IMR-90 (cell line): ENCODE data around the gene THAP5. TPM values are rescaled to one million over a fixed set of nuclear protein-coding genes. Genes with fewer than 3 reads are reported as not detected.

Experiments
- ATAC-seq: fragments of 200-7000 bp; cut with Tn5 transposase; 2 replicates; pipeline ENCODE4 v1.9.1; 2020; ENCODE audit warnings: low read depth, mild to moderate bottlenecking, moderate library complexity
- BruUV-seq: library from RNA; stranded (reverse); fragments of 400-500 nt; replicated peaks from 2 replicates; lab custom pipeline; 2021; lab: Mats Ljungman, UMichigan
- CTCF ChIA-PET: fragments of 300-600 bp; formaldehyde crosslinking; extraction: SDS; loops from one replicate; lab custom pipeline; 2021; ENCODE audit warnings: antibody characterized with exemption; lab: Yijun Ruan, JAX
- POLR2A ChIA-PET: fragments of 300-600 bp; sonication (Branson Sonifier 250); formaldehyde crosslinking; loops from one replicate; lab custom pipeline; 2022; ENCODE audit warnings: antibody characterized with exemption; ENCODE audit not compliant: unreplicated experiment; lab: Charles Lee
- DNase-seq: peaks from one replicate; pipeline ENCODE4 v3.0.0; 2013
- H2AFZ ChIP-seq: replicated peaks from 2 replicates; pipeline ENCODE3; 2013; ENCODE audit warnings: low read length, mild to moderate bottlenecking; ENCODE audit not compliant: poor library complexity
- H2AK5ac ChIP-seq: 2 replicates; pipeline ENCODE4 v1.6.1; 2013; ENCODE audit warnings: low read depth, low read length, inconsistent platforms
- H2AK9ac ChIP-seq: replicated peaks from 2 replicates; pipeline ENCODE3; 2013; ENCODE audit warnings: mild to moderate bottlenecking, low read depth, low read length, moderate library complexity; ENCODE audit not compliant: poor library complexity
- H2BK120ac ChIP-seq: 2 replicates; pipeline ENCODE4 v1.6.1; 2013; ENCODE audit warnings: low read depth, low read length, inconsistent platforms
- H2BK15ac ChIP-seq: 3 replicates; pipeline ENCODE4 v1.6.1; 2013; ENCODE audit warnings: low read depth, low read length, inconsistent platforms
- H2BK20ac ChIP-seq: 2 replicates; pipeline ENCODE4 v1.6.1; 2013; ENCODE audit warnings: low read depth, mild to moderate bottlenecking, inconsistent platforms, low read length, moderate library complexity
- H2BK5ac ChIP-seq: 2 replicates; pipeline ENCODE4 v1.6.1; 2013; ENCODE audit warnings: mild to moderate bottlenecking, low read depth, low read length, inconsistent platforms; ENCODE audit not compliant: poor library complexity, severe bottlenecking
- H3K14ac ChIP-seq: replicated peaks from 2 replicates; pipeline ENCODE4 v1.6.1; 2013; ENCODE audit warnings: low read depth, low read length, inconsistent platforms
- H3K18ac ChIP-seq: 2 replicates; pipeline ENCODE4 v1.6.1; 2013; ENCODE audit warnings: low read depth, low read length, control low read depth
- H3K23ac ChIP-seq: 2 replicates; pipeline ENCODE4 v1.6.1; 2013; ENCODE audit warnings: low read depth, low read length, inconsistent platforms
- H3K27ac ChIP-seq: 2 replicates; pipeline ENCODE4 v1.5.1; 2013; ENCODE audit warnings: mild to moderate bottlenecking, control low read depth, low read length; ENCODE audit not compliant: insufficient read depth
- H3K27me3 ChIP-seq: 2 replicates; pipeline ENCODE4 v1.6.1; 2013; ENCODE audit warnings: low read length; ENCODE audit not compliant: control insufficient read depth, insufficient read depth
- H3K36me3 ChIP-seq: 2 replicates; pipeline ENCODE4 v1.6.1; 2013; ENCODE audit warnings: low read length, mixed read lengths; ENCODE audit not compliant: control insufficient read depth, insufficient read depth
- H3K4ac ChIP-seq: 2 replicates; pipeline ENCODE4 v1.6.1; 2013; ENCODE audit warnings: low read depth, low read length, inconsistent platforms
- H3K4me1 ChIP-seq: 2 replicates; pipeline ENCODE4 v1.6.1; 2013; ENCODE audit warnings: low read length, mixed read lengths; ENCODE audit not compliant: control insufficient read depth, insufficient read depth
- H3K4me2 ChIP-seq: 2 replicates; pipeline ENCODE4 v1.6.1; 2013; ENCODE audit warnings: low read depth, mild to moderate bottlenecking, control low read depth, low read length, moderate library complexity
- H3K4me3 ChIP-seq: 2 replicates; pipeline ENCODE4 v1.5.1; 2013; ENCODE audit warnings: low read depth, mild to moderate bottlenecking, control low read depth, low read length, moderate library complexity; ENCODE audit not compliant: insufficient read depth
- H3K56ac ChIP-seq: 2 replicates; pipeline ENCODE4 v1.6.1; 2013; ENCODE audit warnings: low read length, inconsistent platforms; ENCODE audit not compliant: insufficient read depth; ENCODE audit errors: extremely low read depth
- H3K79me1 ChIP-seq, 2 experiments: 2 replicates each; pipeline ENCODE4 v1.6.1; 2013; ENCODE audit warnings: low read length in 2 of 2, inconsistent platforms in 1 of 2, low read depth in 1 of 2
- H3K9ac ChIP-seq: 2 replicates; pipeline ENCODE4 v1.6.1; 2013; ENCODE audit warnings: low read depth, low read length, control low read depth
- H3K9me1 ChIP-seq: 2 replicates; pipeline ENCODE4 v1.6.1; 2013; ENCODE audit warnings: low read length, inconsistent platforms; ENCODE audit not compliant: insufficient read depth
- H3K9me3 ChIP-seq: 2 replicates; pipeline ENCODE4 v1.6.1; 2013; ENCODE audit warnings: low read length; ENCODE audit not compliant: control insufficient read depth, insufficient read depth
- H4K20me1 ChIP-seq: 2 replicates; pipeline ENCODE4 v1.6.1; 2013; ENCODE audit warnings: low read length, inconsistent platforms; ENCODE audit not compliant: insufficient read depth
- H4K5ac ChIP-seq: 2 replicates; pipeline ENCODE4 v1.6.1; 2013; ENCODE audit warnings: mild to moderate bottlenecking, low read depth, low read length, control low read depth
- H4K8ac ChIP-seq, 2 experiments: 2 replicates each; pipeline ENCODE4 v1.6.1; 2013; ENCODE audit warnings: low read depth in 2 of 2, low read length in 2 of 2, control low read depth in 1 of 2, inconsistent platforms in 1 of 2
- H4K91ac ChIP-seq: 2 replicates; pipeline ENCODE4 v1.6.1; 2013; ENCODE audit warnings: low read depth, low read length, inconsistent platforms; ENCODE audit not compliant: insufficient read depth
- SMC3 ChIP-seq: fragments of 150-350 bp; IDR thresholded peaks from 2 replicates; pipeline ENCODE4 v1.6.1; 2016; ENCODE audit warnings: low read depth, mild to moderate bottlenecking, antibody characterized with exemption, low read length, moderate library complexity
- WGBS, 2 experiments: methylation state at CpG; one replicate each; pipeline versions ENCODE4 v1.1.5 to v1.1.7; 2013; ENCODE audit warnings: missing lambda C conversion rate in 2 of 2; ENCODE audit not compliant: insufficient read length in 1 of 2; ENCODE audit errors: extremely low coverage in 2 of 2; 5-methylcytosine and 5-hydroxymethylcytosine counted together
- dilution Hi-C: fragments of 300-500 bp; cut with HindIII; formaldehyde crosslinking; loops from one replicate; pipeline ENCODE4 v1.14.3; 2018; ENCODE audit warnings: low sequenced_read_pairs; ENCODE audit not compliant: unreplicated experiment
- in situ Hi-C: fragments of 300-500 bp; cut with MboI; formaldehyde crosslinking; loops from 3 replicates; pipeline ENCODE4 v1.14.3; 2019; ENCODE audit warnings: low sequenced_read_pairs, inconsistent platforms, mixed read lengths
- intact Hi-C: fragments of 100-400 bp; cut with micrococcal nuclease; formaldehyde crosslinking; loops from 2 replicates; pipeline ENCODE4 v1.10.0; 2022
- polyA plus RNA-seq, 3 experiments: library from polyadenylated mRNA; depleted of rRNA; stranded (reverse); fragments of >200 nt; gene quantifications; 2 replicates each; pipeline ENCODE4 v1.2.3, GENCODE V29; 2012; ENCODE audit warnings: low replicate concordance in 1 of 3
- total RNA-seq: library from RNA; depleted of rRNA; stranded (reverse); fragments of >200 nt; gene quantifications from 2 replicates; pipeline ENCODE4 v1.2.3, GENCODE V29; 2012

Gene THAP5
- total and polyA plus RNA-seq, 2 of the 4 experiments (the other 2 are of a cell fraction), result 6.7 to 23.7 TPM

DNA sequence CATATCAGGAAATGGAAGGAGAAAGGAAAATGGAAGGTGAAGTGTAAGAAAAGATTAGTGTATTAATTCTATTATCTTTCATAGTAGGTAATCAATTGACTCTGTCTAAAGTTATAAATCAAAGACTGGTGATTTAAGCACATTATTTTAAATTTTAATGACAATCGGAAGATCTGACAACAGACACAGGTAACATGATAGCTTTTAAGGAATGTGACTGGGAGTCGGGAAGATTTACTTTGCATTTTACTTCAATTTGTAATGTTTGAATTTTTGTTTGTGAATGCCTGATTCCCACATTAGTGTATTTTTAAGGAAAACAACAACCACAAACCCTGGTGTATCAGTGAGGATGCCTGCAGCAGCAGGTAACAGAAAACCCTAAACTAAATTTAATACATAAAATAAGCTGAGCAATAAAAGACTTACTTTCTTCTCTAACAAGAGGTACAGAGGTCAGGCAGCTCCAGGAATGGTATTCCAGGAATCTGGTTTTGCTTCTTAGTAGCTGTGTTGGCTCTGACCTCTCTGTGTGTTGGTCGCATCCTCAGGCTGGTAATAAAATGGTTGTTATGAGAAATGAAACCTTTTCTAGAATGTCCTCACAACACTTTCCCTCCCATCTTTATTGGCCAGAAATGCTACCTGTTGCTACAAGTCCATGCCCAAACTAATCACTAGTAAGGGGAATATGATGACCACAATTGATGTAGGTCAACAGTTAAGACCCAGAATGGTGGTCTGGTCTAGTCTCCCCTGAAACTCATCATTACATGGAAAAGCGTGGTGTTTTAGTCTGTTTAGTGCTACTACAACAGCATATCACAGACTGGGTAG, 12.4 kb upstream of the THAP5 start:
- Histone ChIP-seq H3K9ac (no peak overlapping the region), H3K4ac (no peak overlapping the region), H3K27ac (no peak overlapping the region), H3K23ac (no peak overlapping the region), H3K56ac (no peak overlapping the region), H3K36me3 (0 out of 2 replicates have a peak, but pooled peaks cover 2% of the 10 kb centered on the region), H4K8ac (no peak overlapping the region), H3K4me1 (no peaks in the 10 kb centered on the region), H4K5ac (no peak overlapping the region), H3K79me1 (no peaks in the 10 kb centered on the region), H4K91ac (no peak overlapping the region), H3K4me2 (no peak overlapping the region), H2AK9ac (no peak overlapping the region), H2AK5ac (no peak overlapping the region), H2BK5ac (no peak overlapping the region), H2AFZ (no peak overlapping the region), H2BK120ac (no peak overlapping the region), H3K9me3 (peaks cover 3% of the 10 kb centered on the region; the same call in 1 of the 2 replicates), H3K14ac (no peak overlapping the region), H4K20me1 (no peaks in the 10 kb centered on the region), H2BK15ac (no peak overlapping the region), H3K27me3 (no peaks in the 10 kb centered on the region), H3K18ac (no peak overlapping the region), H3K9me1 (no peaks in the 10 kb centered on the region), H3K4me3 (no peak overlapping the region), H2BK20ac (no peak overlapping the region)
- DNase-seq, result no peak
- dilution Hi-C loops (no loop called here), intact Hi-C loops (no loop called here), in situ Hi-C loops (no loop called here)
- TF ChIP-seq SMC3, result no peak
- POLR2A ChIA-PET, result no interaction called here
- BruUV-seq, result no TSS peak
- CTCF ChIA-PET, result no interaction called here
- WGBS, 2 experiments, result no CpG with 5 or more reads among the region's 4 CpGs
- peak; percentile 71 for ATAC-seq
